ENCODE measurements around the gene TBCCD1. TPM values are rescaled to one million over a fixed set of nuclear protein-coding genes. Genes with fewer than 3 reads are reported as not detected.

TBCCD1 gene
- total RNA-seq (2021), result 19.4 and 20.1 TPM in 2 replicates
- percentile 75 among the genes with signal in this experiment for Bru-seq, nascent RNA
- BruChase-seq, experiment 1, labeled RNA remaining after a 2-hour chase, result percentile 71 among the genes with signal in this experiment
- BruChase-seq, experiment 2, labeled RNA remaining after a 6-hour chase, result percentile 67 among the genes with signal in this experiment
- long read RNA-seq, transcript TBCCD1-201 (8 exons, 2,441 nt), result major isoform, 41 of 53 reads
- long read RNA-seq, partial matches to known transcripts, result 4 of 53 reads
- long read RNA-seq, other reads (novel, unspliced or antisense), result 7 of 53 reads

GRCh38 chr3:186567072-186567921 lies at the start of gene TBCCD1:
Gene TBCCD1 (minus strand): TSS chr3:186567339. CDS start chr3:186564329, 3,010 bp downstream.
- TF ChIP-seq CTCF (conservative IDR thresholded peaks at IDR 0.05; ENCODE audit: low read depth, low read length) (no peak), EZH2 (IDR thresholded peaks at IDR 0.05; ENCODE audit: borderline replicate concordance, low read depth, low read length, poor library complexity, severe bottlenecking) (no peak)
- H3K27me3 ChIP-seq (replicated peaks; ENCODE audit: insufficient read depth, low read depth, low read length, poor library complexity), result no peaks in the 10 kb centered on the region
- H3K9me3 ChIP-seq (ENCODE audit: low read depth, low read length, poor library complexity, severe bottlenecking), result no peaks in the 10 kb centered on the region
- POLR2A ChIA-PET (ENCODE audit: low non-redundant PET), result interaction anchor here (0.7 kb wide), 1 partner anchor 17 kb away, joined by 3 read pairs; no protein-coding TSS in a partner anchor
- H3K27ac ChIP-seq (ENCODE audit: low read depth, low read length, poor library complexity, severe bottlenecking), result peak within 1 kb of the TSS; percentile 85
- H3K4me3 ChIP-seq (ENCODE audit: low read depth, low read length, poor library complexity, severe bottlenecking), result peak within 1 kb of the TSS; percentile 91
- intact Hi-C loops (cut with micrococcal nuclease; ENCODE audit: unreplicated experiment), result loop anchor here (10.0 kb wide), 1 partner anchor 462 kb away; the partner anchor contains the start of gene ETV5
- H3K36me3 ChIP-seq (ENCODE audit: insufficient read depth, low read length, poor library complexity, severe bottlenecking), result peaks cover 4% of the 10 kb centered on the region
- DNase-seq (ENCODE audit: low spot score), result peak; percentile 91
- CTCF ChIA-PET, result no interaction called here
- BruUV-seq (replicated peaks), result no TSS peak
- H3K4me1 ChIP-seq (ENCODE audit: insufficient read depth, low read length, poor library complexity, severe bottlenecking), result peaks cover 15% of the 10 kb centered on the region

GRCh38 chr3:186616299-186616617 lies 49.1 kb upstream of the TBCCD1 start:
- BruUV-seq (replicated peaks), result no TSS peak
- Histone ChIP-seq H3K36me3 (ENCODE audit: insufficient read depth, low read length, poor library complexity, severe bottlenecking) (no peaks in the 10 kb centered on the region), H3K4me3 (ENCODE audit: low read depth, low read length, poor library complexity, severe bottlenecking) (no peak overlapping the region), H3K27me3 (replicated peaks; ENCODE audit: insufficient read depth, low read depth, low read length, poor library complexity) (no peaks in the 10 kb centered on the region), H3K4me1 (ENCODE audit: insufficient read depth, low read length, poor library complexity, severe bottlenecking) (peaks cover 35% of the 10 kb centered on the region), H3K9me3 (ENCODE audit: low read depth, low read length, poor library complexity, severe bottlenecking) (no peaks in the 10 kb centered on the region), H3K27ac (ENCODE audit: low read depth, low read length, poor library complexity, severe bottlenecking) (no peak overlapping the region)
- DNase-seq (ENCODE audit: low spot score), result no peak
- CTCF ChIA-PET, result interaction anchor here (1.3 to 1.5 kb wide), 2 partner anchors 10 to 76 kb away, joined by 9 to 12 read pairs; no protein-coding TSS in a partner anchor
- TF ChIP-seq EZH2 (IDR thresholded peaks at IDR 0.05; ENCODE audit: borderline replicate concordance, low read depth, low read length, poor library complexity, severe bottlenecking) (no peak), CTCF (conservative IDR thresholded peaks at IDR 0.05; ENCODE audit: low read depth, low read length) (no peak)
- POLR2A ChIA-PET (ENCODE audit: low non-redundant PET), result no interaction called here
- intact Hi-C loops (cut with micrococcal nuclease; ENCODE audit: unreplicated experiment), result loop anchor here (2.0 to 10.0 kb wide), 3 partner anchors 169 to 339 kb away; partner anchors contain the start of gene EIF4A2

GRCh38 chr3:186614597-186615483 lies 47.7 kb upstream of the TBCCD1 start:
- Histone ChIP-seq H3K27ac (ENCODE audit: low read depth, low read length, poor library complexity, severe bottlenecking) (peak overlapping the region; percentile 87), H3K36me3 (ENCODE audit: insufficient read depth, low read length, poor library complexity, severe bottlenecking) (no peaks in the 10 kb centered on the region), H3K27me3 (replicated peaks; ENCODE audit: insufficient read depth, low read depth, low read length, poor library complexity) (no peaks in the 10 kb centered on the region), H3K4me1 (ENCODE audit: insufficient read depth, low read length, poor library complexity, severe bottlenecking) (peaks cover 35% of the 10 kb centered on the region), H3K4me3 (ENCODE audit: low read depth, low read length, poor library complexity, severe bottlenecking) (peak overlapping the region; percentile 34), H3K9me3 (ENCODE audit: low read depth, low read length, poor library complexity, severe bottlenecking) (no peaks in the 10 kb centered on the region)
- no peak for TF ChIP-seq EZH2 (IDR thresholded peaks at IDR 0.05; ENCODE audit: borderline replicate concordance, low read depth, low read length, poor library complexity, severe bottlenecking)
- peak; percentile 99 for TF ChIP-seq CTCF (conservative IDR thresholded peaks at IDR 0.05; ENCODE audit: low read depth, low read length)
- intact Hi-C loops (cut with micrococcal nuclease; ENCODE audit: unreplicated experiment), result loop anchor here (2.0 to 10.0 kb wide), 4 partner anchors 26 to 633 kb away; partner anchors contain the start of gene EIF4A2
- POLR2A ChIA-PET (ENCODE audit: low non-redundant PET), result interaction anchor here (0.7 kb wide), 1 partner anchor 550 kb away, joined by 3 read pairs; no protein-coding TSS in a partner anchor
- TSS peak; percentile 77 for BruUV-seq (replicated peaks)
- DNase-seq (ENCODE audit: low spot score), result peak; percentile 94
- CTCF ChIA-PET, result interaction anchor here (0.6 to 1.9 kb wide), 13 partner anchors 10 to 1005 kb away, joined by 3 to 11 read pairs (median 4); partner anchors contain the start of genes DNAJB11 and RPL39L

All from A673 (cell line).